Measurements from ENCODE around the gene LDLRAD4. TPM values are rescaled to one million over a fixed set of nuclear protein-coding genes. Genes with fewer than 3 reads are reported as not detected.
A peak's percentile ranks its signal among the peaks of the same experiment; 100 is the strongest.

LDLRAD4 gene
- total RNA-seq, 1 donor, result under 0.01 TPM

DNA sequence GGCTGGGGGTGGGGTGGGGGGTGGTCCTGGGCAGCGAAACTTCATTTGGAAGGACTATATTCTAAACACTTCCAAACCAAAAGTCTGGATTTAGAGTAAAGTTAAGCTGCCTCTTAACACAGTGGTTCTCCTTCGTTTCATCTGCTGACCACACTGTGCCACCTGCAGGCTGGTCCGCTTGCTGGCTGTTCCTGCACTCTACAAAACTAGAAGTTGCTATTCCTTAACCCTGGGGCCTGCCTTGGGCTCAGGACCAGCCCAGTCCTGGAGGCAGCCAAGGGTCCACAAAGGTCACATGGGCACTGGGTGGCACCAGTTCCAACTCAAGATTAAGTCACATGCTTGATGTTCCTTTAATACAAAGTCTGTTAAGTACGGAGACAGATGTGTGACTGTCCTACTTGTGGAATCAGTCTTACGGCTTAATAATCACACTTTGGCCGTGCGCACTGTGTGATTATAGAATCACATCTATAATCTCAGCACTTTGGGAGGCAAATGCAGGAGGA, 312.4 kb downstream of the LDLRAD4 start:
- Histone ChIP-seq H3K27me3 (ENCODE audit: insufficient read depth, low read length) (peaks cover 10% of the 10 kb centered on the region), H2AFZ (ENCODE audit: low read length) (no peak overlapping the region), H3K79me2 (ENCODE audit: insufficient read depth, low read length) (no peaks in the 10 kb centered on the region), H3K9me3 (ENCODE audit: low read depth, low read length) (no peaks in the 10 kb centered on the region), H3K4me3 (ENCODE audit: insufficient read depth, low read length) (no peak overlapping the region), H3K4me1 (ENCODE audit: insufficient read depth, low read length) (no peaks in the 10 kb centered on the region), H3K36me3 (ENCODE audit: insufficient read depth, low read length) (no peaks in the 10 kb centered on the region), H3K4me2 (ENCODE audit: insufficient read depth, low read length) (no peak overlapping the region), H3K27ac (ENCODE audit: low read depth, low read length) (no peak overlapping the region), H4K20me1 (ENCODE audit: insufficient read depth, low read length) (no peaks in the 10 kb centered on the region)
- TF ChIP-seq CTCF (IDR thresholded peaks at IDR 0.05; ENCODE audit: extremely low read depth, low read depth, low read length), result peak; percentile 53
- DNase-seq (ENCODE audit: insufficient read length, low spot score, missing footprints), result peak; percentile 74

GRCh38 chr18:13531681-13532325, 313.2 kb downstream of the LDLRAD4 start:
- Histone ChIP-seq H3K27me3 (ENCODE audit: insufficient read depth, low read length) (peaks cover 10% of the 10 kb centered on the region), H4K20me1 (ENCODE audit: insufficient read depth, low read length) (no peaks in the 10 kb centered on the region), H3K79me2 (ENCODE audit: insufficient read depth, low read length) (no peaks in the 10 kb centered on the region), H3K4me3 (ENCODE audit: insufficient read depth, low read length) (no peak overlapping the region), H2AFZ (ENCODE audit: low read length) (no peak overlapping the region), H3K27ac (ENCODE audit: low read depth, low read length) (no peak overlapping the region), H3K36me3 (ENCODE audit: insufficient read depth, low read length) (no peaks in the 10 kb centered on the region), H3K4me2 (ENCODE audit: insufficient read depth, low read length) (no peak overlapping the region), H3K9me3 (ENCODE audit: low read depth, low read length) (no peaks in the 10 kb centered on the region), H3K4me1 (ENCODE audit: insufficient read depth, low read length) (no peaks in the 10 kb centered on the region)
- no peak for DNase-seq (ENCODE audit: insufficient read length, low spot score, missing footprints)
- TF ChIP-seq CTCF (IDR thresholded peaks at IDR 0.05; ENCODE audit: extremely low read depth, low read depth, low read length), result no peak

DNA sequence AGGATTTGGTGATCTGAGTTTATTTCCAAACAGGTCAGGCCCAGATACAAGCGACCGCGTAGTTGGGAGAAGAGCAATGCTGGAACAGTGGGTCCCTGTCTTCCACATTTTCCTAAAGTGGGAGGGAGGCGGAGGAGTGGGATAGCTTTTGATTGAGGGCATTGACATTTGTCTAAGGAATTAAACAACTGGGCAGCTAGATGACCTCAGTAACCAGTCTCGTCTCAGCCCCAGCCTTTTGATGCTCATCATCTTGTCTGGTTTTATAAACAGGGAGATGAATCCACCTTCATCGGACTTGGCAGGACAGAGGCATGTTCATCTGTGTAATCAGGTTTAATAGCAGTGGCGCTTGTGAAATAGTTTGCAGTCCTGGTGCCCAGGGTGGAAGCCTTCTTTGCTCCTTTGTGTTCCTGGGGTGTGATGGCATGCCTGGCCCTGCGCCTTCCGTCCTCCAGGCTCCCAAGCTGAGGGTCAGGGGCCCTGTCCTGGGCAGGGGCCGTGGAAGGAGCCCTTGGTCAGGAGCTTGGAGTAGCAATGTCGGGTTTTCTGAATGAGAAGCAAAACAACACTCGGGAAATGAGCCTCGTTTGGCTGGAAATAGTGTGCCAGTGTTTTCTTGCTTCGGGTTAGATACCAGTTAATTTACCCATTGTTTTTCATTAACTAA, 314.0 kb downstream of the LDLRAD4 start:
- no peaks in the 10 kb centered on the region for H3K4me1 ChIP-seq (ENCODE audit: insufficient read depth, low read length)
- H3K36me3 ChIP-seq (ENCODE audit: insufficient read depth, low read length), result no peaks in the 10 kb centered on the region
- H3K9me3 ChIP-seq (ENCODE audit: low read depth, low read length), result no peaks in the 10 kb centered on the region
- no peak overlapping the region for H2AFZ ChIP-seq (ENCODE audit: low read length)
- H3K27me3 ChIP-seq (ENCODE audit: insufficient read depth, low read length), result peaks cover 10% of the 10 kb centered on the region
- H3K27ac ChIP-seq (ENCODE audit: low read depth, low read length), result no peak overlapping the region
- no peak overlapping the region for H3K4me2 ChIP-seq (ENCODE audit: insufficient read depth, low read length)
- no peak for TF ChIP-seq CTCF (IDR thresholded peaks at IDR 0.05; ENCODE audit: extremely low read depth, low read depth, low read length)
- H4K20me1 ChIP-seq (ENCODE audit: insufficient read depth, low read length), result no peaks in the 10 kb centered on the region
- DNase-seq (ENCODE audit: insufficient read length, low spot score, missing footprints), result no peak
- H3K79me2 ChIP-seq (ENCODE audit: insufficient read depth, low read length), result no peaks in the 10 kb centered on the region
- no peak overlapping the region for H3K4me3 ChIP-seq (ENCODE audit: insufficient read depth, low read length)

GRCh38 chr18:13534631-13535030, 316.1 kb downstream of the LDLRAD4 start:
- Histone ChIP-seq H3K79me2 (ENCODE audit: insufficient read depth, low read length) (no peaks in the 10 kb centered on the region), H3K9me3 (ENCODE audit: low read depth, low read length) (no peaks in the 10 kb centered on the region), H3K4me1 (ENCODE audit: insufficient read depth, low read length) (no peaks in the 10 kb centered on the region), H3K36me3 (ENCODE audit: insufficient read depth, low read length) (no peaks in the 10 kb centered on the region), H2AFZ (ENCODE audit: low read length) (no peak overlapping the region), H3K4me3 (ENCODE audit: insufficient read depth, low read length) (no peak overlapping the region), H3K27ac (ENCODE audit: low read depth, low read length) (no peak overlapping the region), H3K4me2 (ENCODE audit: insufficient read depth, low read length) (no peak overlapping the region), H3K27me3 (ENCODE audit: insufficient read depth, low read length) (peaks cover 10% of the 10 kb centered on the region), H4K20me1 (ENCODE audit: insufficient read depth, low read length) (no peaks in the 10 kb centered on the region)
- TF ChIP-seq CTCF (IDR thresholded peaks at IDR 0.05; ENCODE audit: extremely low read depth, low read depth, low read length), result no peak
- no peak for DNase-seq (ENCODE audit: insufficient read length, low spot score, missing footprints)
